Spleen (tissue), 7 donors: Measurements from ENCODE around the gene MBD5.

ENCODE experiments used
- POLR2A ChIP-seq, 3 donors: fragments of 450-650 bp; IDR thresholded peaks; one replicate each; pipeline ENCODE4 v1.5.1; 2017; ENCODE audit warnings: antibody characterized with exemption in 3 of 3, mild to moderate bottlenecking in 1 of 3
- TF ChIP-seq, protein P1 (sequence below), 11 experiments: fragments of 200-600 bp in 7 of 11; fragments of 450-650 bp in 4 of 11; sonication (generic) in 4 of 11; IDR thresholded peaks in 8 of 11; conservative IDR thresholded peaks in 3 of 11; 1 replicate in 7 of 11; 2 replicates in 4 of 11; pipeline versions ENCODE4 v1.4.0 to v1.8.0; 2016 to 2021; ENCODE audit warnings: antibody characterized with exemption in 11 of 11, inconsistent platforms in 4 of 11, mild to moderate bottlenecking in 1 of 11
- donor health status: DM: no; HTN: no; CAD: no; lungs with moderate emphysema.
- donor health status: DM: no; HTN: no; CAD: no.
- donor health status: DM: no; HTN: no; CAD: no.

DNA sequence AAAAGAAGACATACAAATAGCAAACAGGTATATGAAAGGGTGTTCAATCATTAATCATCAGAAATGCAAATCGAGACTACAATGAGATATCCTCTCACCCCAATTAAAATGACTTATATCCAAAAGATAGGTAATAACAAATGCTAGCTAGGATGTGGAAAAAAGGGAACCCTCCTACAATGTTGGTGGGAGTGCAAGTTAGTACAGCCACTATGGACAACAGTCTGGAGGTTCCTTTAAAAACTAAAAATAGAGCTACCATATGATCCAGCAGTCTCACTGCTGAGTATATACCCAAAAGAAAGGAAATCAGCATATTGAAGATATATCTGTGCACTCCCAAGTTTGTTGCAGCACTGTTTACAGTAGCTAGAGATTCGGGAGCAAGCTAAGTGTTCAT is 271.5 kb downstream of the MBD5 start:
- TF ChIP-seq, protein P1, sequence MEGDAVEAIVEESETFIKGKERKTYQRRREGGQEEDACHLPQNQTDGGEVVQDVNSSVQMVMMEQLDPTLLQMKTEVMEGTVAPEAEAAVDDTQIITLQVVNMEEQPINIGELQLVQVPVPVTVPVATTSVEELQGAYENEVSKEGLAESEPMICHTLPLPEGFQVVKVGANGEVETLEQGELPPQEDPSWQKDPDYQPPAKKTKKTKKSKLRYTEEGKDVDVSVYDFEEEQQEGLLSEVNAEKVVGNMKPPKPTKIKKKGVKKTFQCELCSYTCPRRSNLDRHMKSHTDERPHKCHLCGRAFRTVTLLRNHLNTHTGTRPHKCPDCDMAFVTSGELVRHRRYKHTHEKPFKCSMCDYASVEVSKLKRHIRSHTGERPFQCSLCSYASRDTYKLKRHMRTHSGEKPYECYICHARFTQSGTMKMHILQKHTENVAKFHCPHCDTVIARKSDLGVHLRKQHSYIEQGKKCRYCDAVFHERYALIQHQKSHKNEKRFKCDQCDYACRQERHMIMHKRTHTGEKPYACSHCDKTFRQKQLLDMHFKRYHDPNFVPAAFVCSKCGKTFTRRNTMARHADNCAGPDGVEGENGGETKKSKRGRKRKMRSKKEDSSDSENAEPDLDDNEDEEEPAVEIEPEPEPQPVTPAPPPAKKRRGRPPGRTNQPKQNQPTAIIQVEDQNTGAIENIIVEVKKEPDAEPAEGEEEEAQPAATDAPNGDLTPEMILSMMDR (IDR thresholded peaks at IDR 0.05 in 8 of 11, conservative IDR thresholded peaks at IDR 0.05 in 3 of 11), result no peak
- no peak for TF ChIP-seq POLR2A (IDR thresholded peaks at IDR 0.05)
